HG03280 (cell line): ENCODE measurements around the gene PACSIN3.

Experiments used
- ATAC-seq: cut with Tn5 transposase; IDR thresholded peaks from one replicate; pipeline ENCODE4 v1.9.1; 2021; ENCODE audit warnings: mild to moderate bottlenecking, moderate library complexity; ENCODE audit not compliant: unreplicated experiment

Gene PACSIN3

DNA sequence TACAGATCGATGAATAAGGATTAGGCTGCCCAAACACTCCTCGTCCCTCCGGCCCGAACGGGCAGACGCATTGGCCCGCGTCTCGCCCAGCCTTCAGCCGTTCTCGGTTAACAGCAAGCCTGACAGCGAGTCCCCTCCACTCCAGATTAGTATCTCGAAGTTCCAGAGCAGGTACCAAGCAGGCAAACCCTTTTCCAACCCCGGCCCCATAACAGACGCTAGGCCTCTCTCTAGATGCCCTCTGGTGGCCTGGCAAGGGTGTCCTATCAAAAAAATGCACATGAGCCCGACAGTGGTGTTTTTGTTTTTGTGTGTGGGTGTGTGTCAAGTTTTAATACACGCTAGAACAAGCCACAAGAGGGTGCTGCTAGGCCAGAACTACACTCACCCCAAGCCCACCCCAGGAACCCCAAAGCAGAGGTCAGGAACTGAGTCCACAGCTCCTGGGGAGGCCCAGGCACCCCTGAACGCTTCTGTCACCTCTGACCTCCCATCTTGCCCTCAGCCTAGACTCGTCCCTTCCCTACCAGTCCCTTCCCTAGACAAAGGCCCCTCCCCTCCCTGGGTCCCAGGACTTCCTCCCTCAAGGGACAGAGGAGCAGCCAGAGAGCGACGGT is 8.9 kb downstream of the PACSIN3 start:
- peak; percentile 54 for ATAC-seq

DNA sequence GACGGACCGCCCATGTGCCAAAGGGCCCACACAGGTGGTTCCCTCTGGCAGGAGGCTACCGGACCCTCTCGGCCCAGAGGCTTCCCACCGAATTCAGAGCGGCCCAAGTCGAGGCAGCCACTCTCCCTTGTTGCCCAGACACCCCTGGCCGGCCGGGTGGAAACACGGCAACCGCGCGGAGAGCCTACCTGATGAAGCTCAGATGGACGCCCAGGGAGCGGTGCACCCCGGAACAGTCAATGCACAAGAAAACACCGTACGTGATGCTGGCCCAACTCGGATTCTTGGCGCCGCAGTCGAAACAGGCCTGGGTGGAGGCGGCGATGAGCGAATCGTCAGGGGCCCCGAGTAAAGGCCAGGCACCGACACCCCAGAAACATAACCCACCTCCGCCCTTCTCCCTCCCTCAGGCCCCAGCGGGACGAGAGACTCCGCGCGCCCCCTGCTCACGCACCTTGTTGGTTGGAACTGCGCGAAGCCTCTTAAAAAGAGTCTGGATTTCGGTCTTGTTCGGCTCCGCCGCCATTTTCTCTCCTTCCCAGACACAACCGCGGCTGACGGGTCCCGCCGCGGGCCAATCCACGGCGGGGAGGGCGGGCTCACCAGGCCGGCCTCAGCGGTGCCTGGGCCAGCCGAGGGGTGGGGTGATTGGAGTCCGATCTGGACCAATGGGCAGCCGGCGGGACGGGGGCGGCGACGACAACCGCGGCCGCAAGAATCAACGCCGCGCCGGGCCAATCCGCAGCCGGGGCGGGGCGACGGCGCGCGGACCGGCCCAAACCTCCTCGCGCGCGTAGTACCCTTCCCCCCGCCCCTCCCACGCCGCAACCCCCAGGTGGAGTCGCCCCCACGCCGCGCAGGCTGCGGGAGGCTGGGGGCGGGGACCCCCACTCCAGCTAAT is 9.7 kb downstream of the PACSIN3 start, which contains the start of gene ARFGAP2:
ARFGAP2 (minus strand) TSS at position 552 of the 901 bp plus-strand sequence; CDS start at position 526, 26 bp downstream.
- peak; percentile 91 for ATAC-seq

DNA sequence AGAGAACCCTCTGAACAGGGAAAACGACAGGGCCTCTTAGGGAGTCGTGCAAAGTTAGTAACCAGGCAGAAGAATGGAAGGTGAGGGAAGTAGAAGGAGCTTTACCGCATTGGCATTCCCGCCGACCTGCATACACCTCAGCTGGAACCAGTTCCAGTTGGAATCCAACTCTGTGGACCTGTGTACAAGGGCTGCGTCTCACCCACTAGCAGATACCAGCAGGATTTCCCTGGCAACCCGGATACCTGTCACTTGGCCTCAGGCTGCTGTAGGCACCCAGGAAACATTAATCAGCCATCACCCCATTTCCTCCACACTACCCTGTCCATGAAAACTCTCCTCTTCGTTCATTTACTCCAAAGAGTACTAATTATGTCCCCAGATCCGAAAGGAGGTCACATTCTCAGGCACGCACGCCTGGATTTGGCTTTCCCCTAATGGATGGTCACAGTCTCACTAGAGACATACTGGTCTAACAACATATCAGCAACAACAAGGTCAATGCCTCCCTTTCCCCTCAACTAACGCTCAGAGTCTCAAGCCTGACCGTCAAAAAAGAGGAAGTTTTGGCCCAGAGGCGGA is 10.4 kb downstream of the PACSIN3 start:
- no peak for ATAC-seq

DNA sequence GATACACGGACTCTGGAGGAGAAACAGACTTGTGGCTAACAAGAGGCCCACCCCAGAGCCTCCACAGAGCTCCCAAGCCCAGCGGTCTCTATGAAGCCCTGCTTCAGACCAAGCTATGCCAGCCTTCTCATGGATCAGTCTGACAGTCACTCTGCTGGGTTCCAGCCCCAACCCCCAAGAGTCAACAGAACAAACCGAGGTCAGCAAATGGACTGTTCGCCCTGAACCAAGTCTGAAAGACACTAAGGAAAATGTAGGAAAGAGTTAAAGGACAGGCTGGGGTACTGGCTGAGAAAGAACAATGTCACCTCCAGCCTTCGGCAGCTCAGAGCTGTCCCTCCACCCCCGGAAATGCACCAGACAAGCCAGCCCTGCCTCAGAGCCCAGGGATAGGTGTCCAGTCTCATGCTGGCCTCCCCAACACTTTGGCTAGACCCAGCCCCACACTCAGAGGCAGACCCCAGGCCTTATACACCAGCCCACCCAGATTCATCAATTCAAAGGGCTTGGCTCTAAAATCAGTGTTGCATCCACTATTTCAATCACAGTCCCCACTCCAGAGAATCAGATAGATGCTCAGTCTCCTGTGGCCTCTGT is 13.4 kb downstream of the PACSIN3 start:
- ATAC-seq = no peak

DNA sequence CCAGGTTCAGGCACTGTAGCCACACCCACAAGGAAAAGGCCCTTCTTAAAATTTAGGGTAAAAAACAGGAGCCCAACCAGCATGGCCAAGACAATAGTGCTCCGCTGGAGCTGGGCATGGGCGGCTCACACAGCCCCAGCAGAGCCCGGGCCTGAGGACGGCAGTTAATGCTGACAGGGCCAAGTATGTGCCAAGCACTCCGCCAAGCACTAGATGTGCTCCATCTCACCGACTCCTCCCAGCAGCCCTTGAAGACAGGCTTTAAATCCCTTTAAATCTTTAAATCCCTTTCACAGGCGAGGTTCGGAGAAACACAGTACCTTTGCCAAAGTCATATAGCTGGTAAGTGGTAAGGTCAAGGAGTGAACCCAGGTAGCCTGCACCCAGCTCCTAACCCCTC is 14.4 kb downstream of the PACSIN3 start:
- ATAC-seq = no peak

DNA sequence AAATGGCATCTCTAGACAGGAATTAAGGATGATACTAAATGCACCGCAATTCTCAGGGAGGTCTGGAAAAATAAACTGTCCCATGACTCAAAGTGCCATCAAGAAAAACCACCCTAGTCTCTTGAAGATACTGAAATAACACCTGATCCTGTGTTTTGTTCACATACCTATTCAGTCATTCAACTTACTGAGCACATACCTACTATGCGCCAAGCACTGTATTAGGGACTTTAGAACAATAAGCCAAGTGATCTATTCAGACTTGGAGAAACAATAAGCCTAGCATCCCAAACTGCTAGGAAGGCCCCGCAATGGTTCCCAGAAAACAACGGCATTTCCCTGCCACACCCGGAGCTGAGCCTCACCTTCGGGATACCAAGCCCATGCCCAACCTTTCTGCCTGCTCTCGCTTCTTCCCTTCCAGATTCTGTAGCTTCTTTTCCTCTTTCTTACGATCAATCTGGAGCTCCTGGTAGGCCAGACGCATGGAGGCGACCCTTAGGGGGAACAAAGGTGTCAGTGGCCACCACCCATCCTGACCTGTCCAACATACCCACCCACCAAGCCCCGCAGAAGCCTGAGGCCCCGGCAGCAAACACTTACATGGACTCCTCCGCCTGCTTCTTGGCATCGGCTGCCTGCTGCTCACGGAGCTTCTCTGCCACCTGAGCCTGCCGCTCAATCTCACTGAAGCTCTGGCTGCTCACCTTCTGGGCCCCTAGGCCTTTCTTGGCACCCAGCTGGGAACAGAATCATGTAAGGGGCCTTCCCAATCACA is 15.0 kb downstream of the PACSIN3 start:
- ATAC-seq = no peak

DNA sequence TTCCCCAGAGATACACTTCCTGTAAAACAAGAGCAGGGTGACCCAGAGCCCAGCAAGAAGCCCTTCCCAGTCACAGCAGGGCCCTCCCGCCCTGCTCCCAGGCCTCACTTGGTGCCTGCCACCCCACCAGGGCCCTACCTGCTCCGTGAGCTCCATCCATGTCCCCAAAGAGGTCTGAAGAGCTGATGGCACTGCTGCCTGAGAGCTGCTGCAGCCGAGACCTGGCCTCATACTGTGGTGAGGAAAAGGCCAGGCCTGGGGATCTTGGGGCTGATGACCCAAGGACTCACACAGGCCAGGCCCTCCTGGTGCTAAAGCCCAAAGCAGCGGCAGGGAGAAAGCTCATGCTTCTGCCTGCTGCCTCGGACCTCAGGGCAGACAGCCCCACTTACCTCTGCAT is 19.9 kb downstream of the PACSIN3 start:
- ATAC-seq = no peak

DNA sequence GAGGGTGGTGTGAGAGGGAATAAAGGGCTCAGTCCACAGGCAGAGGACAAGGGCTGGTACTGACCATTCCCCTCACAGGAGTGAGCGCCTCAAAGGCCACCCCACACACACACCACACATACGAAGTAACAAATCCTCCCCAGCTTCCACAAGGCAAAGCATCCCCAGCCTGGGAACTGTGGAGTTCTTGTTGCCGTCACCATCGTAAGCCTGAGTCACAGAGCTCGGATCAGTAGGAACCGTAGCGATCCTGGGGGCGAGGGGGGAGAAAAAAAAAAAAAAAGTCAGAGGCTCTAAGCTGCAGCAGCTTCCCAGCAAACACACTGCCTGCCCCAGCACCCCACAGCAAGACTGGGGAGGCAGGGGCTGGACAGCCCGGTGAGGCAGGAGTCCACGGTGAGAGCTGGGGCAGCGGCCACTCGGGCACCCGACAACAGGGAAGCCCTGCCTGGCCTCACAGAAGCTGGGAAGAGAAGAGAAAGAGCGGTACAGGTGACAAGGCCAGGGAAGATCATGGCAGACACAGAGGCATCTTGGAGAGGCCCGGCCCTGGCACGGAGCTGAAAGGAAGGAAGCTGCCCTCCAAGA is 20.9 kb downstream of the PACSIN3 start:
- no peak for ATAC-seq

DNA sequence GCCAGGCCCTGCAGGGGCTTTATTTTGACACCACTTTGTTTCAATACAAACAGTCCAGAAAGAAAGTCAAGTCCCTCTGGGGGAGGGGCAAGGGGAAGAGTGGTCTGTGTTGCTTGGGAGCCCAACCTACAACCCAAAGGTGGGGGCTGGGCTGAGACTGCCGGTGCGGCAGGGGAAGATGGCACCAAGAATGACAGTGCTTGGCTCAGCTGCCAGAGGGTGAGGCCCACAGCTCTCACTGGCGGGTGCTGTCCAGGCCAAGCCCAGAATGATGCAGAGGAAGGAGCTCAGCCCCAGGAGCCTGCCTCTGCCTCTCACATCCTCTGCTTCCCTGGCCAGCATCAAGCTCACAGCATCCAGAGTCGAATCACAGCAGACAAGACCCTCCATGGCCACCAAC is 21.9 kb downstream of the PACSIN3 start:
- no peak for ATAC-seq

DNA sequence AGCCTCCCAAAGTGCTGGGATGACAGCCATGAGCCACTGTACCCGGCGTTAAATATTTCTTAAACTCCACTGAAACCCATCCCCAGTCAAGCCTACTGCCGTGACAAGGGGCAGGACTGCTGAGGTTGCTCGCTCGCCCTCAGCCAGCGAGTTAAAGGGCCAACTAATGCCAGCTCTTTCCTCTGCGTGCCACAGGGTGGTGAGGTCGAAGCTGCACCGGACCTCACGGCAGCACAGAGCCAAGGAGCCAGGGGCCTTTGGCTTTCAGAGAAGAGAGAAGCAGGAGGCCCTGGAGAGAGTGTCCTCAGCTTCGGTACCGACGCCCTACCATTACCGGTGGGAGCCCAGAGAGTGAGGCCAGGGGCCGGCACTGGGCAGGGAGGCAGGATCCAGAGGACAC is 22.3 kb downstream of the PACSIN3 start:
- ATAC-seq = no peak

DNA sequence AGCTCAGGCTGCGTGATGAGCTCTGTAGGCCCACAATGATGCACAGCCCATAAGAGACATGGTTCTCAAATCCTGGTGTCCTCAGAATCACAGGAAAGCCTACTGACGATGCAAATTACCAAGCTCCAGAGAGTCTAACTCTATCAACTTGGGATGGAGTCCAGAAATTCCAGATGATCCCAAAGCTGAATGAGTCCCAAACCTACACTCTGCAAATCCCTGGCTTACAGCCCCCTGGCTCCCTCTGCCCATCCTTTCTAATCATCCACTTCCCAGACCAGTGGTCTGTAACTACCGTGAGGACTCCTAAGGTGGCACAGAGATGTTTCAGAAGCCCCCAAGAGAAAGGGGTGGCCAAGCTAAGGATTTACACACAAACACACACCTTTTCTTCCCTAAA is 23.0 kb downstream of the PACSIN3 start:
- no peak for ATAC-seq

DNA sequence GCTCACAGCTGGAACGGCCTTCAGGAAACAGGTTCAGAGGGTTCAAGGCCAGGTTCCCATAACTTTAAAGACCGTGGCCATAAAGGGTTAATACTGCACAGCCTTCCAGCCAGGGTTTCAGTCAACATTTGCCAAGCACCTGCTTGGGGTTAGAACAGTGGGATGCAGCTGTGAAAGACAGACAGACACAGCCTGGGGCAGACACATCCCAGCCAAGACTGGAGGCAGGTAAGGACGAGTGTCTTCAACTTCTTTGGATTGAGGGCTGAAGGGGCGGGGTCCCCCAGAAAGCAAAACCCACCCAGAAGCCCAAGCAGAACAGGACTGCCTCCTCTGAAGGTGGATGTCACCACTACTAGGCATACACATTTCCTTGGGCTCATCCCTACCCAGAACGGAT is 23.8 kb downstream of the PACSIN3 start:
- ATAC-seq = no peak

DNA sequence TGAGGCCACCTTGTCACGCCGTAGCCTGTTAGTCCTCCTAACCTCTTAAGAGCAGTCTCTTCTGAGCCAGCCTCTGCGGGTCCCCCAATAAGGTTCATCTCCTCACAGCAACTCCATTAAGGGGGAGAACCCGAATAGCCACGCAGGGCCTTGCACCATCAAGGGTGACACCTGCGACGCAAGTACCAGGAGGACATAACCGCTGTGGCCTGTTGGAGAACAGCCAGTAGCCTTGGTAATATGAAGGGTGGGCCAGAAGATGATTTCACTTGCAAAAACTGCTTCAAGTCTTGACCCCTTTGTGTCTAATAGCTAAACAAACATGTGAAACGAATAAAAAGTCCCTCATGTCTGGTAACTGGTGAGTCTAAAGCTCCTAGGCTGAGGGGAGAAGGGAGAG is 24.3 kb downstream of the PACSIN3 start:
- no peak for ATAC-seq

DNA sequence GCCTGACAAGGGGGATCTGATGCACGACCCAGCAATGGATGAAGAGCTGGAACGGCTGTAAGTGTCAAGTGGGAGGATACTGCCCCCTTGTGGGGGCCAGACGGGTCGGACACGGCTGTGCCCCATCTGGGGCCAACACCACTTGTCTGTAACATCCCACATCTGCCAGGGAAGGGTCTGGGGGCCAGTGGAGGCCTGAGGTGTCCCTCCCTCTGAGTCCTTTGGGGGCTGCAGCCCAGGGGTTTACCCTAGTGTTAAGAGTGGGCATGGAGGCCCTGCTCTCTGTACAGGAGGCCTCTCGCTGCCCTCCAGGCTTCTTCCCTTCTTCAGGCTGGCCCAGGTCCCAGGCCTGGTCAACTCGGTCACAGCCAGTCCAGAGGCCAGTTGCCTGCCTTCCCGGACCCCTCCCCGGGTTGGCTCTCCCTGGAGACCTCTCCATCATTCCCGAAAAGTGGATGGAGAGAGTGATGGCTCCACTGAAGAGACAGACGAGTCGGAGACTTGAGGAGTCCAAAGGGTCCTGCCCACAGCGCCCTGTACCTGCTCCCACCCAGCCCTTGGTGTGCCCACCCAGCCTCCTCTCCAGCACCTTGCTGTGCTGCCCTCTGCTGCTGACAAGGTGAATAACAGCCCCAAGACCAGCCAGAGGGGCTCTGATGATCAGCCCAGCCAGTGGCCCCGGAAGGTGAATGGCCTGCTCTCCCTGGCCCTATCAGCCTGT is 24.9 kb downstream of the PACSIN3 start:
- peak; percentile 60 for ATAC-seq

DNA sequence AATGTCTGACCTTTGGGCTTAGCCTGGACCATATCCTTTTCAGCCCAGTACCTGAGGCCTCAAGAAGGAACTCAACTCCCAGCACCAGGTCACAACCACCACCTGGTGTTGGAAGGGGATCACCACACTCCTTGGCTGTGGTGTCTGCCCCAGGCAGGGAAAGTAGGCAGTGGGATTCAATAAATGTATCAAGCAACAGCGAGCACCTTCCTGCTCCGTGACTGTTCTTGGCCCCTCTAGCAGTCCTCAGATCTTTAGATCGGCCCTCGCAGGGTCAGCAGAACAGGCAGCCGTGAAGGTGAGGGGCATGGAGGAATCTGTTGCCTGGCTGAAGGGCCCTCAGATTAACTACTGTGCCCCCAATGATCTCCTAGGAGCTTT is 25.5 kb downstream of the PACSIN3 start:
- ATAC-seq = peak; percentile 5

DNA sequence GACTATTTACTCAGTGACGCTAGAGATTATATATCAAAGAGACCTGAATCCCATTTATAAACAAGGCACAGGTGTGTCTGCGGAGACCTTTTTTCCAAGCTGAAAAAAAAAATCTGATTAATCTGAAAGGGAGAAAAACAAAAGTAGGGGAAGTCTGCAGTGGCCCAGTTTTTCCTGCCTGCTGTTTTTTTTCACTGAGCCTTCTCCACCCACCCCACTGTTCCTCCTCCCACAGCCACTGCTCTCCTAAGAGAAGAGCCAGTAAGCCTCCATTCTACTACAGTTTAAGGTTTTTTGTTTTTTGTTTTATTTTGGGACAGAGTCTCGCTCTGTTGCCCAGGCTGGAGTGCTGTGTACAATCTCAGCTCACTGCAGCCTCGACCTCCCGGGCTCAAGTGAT is 28.0 kb downstream of the PACSIN3 start:
- ATAC-seq = no peak

DNA sequence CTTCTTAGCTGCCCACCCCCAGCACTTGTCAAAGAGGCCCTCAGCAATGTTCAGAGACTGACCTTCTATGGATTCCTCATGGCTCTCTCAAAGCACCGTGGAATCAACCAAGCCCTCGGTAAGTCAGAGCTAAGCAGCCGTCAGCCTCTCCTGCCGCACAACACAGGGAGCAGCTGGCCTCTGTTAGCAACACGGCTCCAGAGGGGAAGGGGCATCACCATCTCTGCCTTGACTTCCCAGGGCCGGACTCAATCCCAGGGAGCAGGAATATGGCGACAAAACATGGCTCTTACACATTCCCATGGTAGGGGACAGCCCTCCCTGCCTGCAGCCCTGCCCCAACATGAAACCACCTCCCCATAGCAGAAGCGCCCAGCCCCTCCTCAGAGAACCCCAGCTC is 28.4 kb downstream of the PACSIN3 start:
- ATAC-seq = no peak

DNA sequence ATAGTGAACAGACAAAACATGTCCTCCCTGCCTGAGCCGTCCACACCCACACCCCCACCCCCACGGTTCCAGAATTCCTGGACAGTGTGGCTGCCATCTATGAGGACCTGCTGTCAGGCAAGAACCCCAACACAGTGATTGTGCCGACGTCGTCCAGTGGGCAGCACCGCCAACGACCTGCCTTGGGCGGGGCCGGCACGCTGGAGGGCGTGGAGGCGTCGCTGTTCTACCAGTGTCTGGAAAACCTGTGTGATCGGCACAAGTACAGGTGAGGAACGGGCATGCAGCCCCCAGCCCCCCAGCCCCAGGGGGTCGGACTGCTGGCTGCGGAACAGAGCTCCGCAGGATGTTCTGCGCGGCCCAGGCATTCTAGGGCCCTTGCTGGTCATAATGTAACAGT is 29.3 kb downstream of the PACSIN3 start:
- no peak for ATAC-seq

DNA sequence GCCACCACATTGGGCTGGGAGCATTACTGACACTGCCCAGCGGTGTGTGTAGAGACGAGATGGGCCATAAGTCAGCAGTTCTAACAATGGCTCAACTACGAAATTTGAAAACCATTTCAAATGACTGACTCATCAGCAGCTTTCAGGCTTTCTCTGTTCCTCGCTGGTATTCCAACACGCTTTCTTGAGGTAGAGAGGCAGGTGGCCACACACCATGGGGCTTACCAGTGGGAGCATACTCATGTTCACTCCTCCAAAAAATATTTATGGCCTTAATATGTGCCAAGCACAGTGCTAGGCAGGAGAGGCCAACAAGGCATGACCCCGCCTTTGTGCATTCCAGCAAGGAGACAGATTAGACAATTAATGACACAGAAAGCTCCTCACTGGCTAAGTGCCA is 29.9 kb downstream of the PACSIN3 start:
- ATAC-seq = no peak

DNA sequence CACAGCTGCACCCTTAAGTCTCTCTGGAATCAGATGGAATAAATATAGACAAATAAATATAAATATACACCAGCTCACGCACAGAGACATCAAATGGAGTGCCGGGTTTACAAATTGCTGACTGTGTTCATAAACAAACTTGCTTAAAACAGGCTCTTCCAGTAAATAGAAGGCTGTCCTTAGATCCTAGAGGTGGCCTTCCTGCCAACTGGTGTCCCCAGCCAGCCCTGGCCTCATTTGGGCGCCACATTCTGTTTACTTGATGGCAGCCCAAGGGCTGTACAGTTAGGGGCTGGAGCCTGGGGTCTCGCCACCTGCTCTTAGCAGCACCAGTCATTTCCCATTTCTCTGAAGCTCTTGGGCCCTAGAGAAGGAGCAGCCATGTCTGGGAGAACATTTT is 30.4 kb downstream of the PACSIN3 start:
- ATAC-seq = no peak
